WERI-Rb-1 (cell line): ENCODE measurements around the gene PIPOX.
"Not testable (repeated sequence)": the region's sequence is repeated elsewhere in the genome, so short reads cannot be mapped to it uniquely, and the experiment has no call there.

Experiments
- DNase-seq: peaks from one replicate; pipeline ENCODE4 v3.0.0-alpha.2; 2020
- H3K27ac ChIP-seq: fragments of 250-450 bp; sonication (Bioruptor Pico); 2 replicates; pipeline ENCODE4 v1.5.1; 2020; ENCODE audit warnings: mild to moderate bottlenecking, moderate library complexity
- H3K27me3 ChIP-seq: fragments of 250-450 bp; sonication (Bioruptor Pico); 2 replicates; pipeline ENCODE4 v1.5.1; 2021; ENCODE audit warnings: mild to moderate bottlenecking, low read depth, moderate library complexity; ENCODE audit not compliant: insufficient read depth, severe bottlenecking
- H3K36me3 ChIP-seq: fragments of 250-450 bp; sonication (Bioruptor Pico); 2 replicates; pipeline ENCODE4 v1.5.1; 2020; ENCODE audit warnings: mild to moderate bottlenecking, moderate library complexity
- H3K4me3 ChIP-seq: 2 replicates; pipeline ENCODE4 v1.5.1; 2011; ENCODE audit warnings: low read depth, mild to moderate bottlenecking, control low read depth, low read length
- H3K9me3 ChIP-seq: fragments of 250-450 bp; sonication (Bioruptor Pico); 2 replicates; pipeline ENCODE4 v1.5.1; 2021; ENCODE audit warnings: mild to moderate bottlenecking, moderate library complexity; ENCODE audit not compliant: severe bottlenecking
- CTCF ChIP-seq: IDR thresholded peaks from 2 replicates; pipeline ENCODE4 v1.5.1; 2011; ENCODE audit warnings: low read depth, mild to moderate bottlenecking, control low read depth, inconsistent platforms, low read length

PIPOX gene

GRCh38 chr17:29084541-29085146, 41.7 kb downstream of the PIPOX start:
- Histone ChIP-seq H3K4me3 (no peak overlapping the region), H3K27me3 (no peaks in the 10 kb centered on the region), H3K36me3 (peaks cover 40% of the 10 kb centered on the region), H3K9me3 (no peaks in the 10 kb centered on the region), H3K27ac (no peak overlapping the region)
- no peak for TF ChIP-seq CTCF
- DNase-seq: no peak

- H3K4me3 ChIP-seq: no peak overlapping the region
- DNase-seq: no peak
These were observed 42.3 kb downstream of the PIPOX start for GRCh38 chr17:29085223-29085622.

GRCh38 chr17:29086628-29087332, 43.8 kb downstream of the PIPOX start:
- no peak overlapping the region for H3K4me3 ChIP-seq
- H3K27me3 ChIP-seq: no peaks in the 10 kb centered on the region
- DNase-seq: no peak
- no peak overlapping the region for H3K27ac ChIP-seq
- H3K9me3 ChIP-seq: no peaks in the 10 kb centered on the region
- H3K36me3 ChIP-seq: peaks cover 46% of the 10 kb centered on the region
- TF ChIP-seq CTCF: no peak

More at GRCh38 chr17:29085223-29085622, 42.3 kb downstream of the PIPOX start:
- peaks cover 46% of the 10 kb centered on the region for H3K36me3 ChIP-seq
- no peak overlapping the region for H3K27ac ChIP-seq
- TF ChIP-seq CTCF: no peak
- no peaks in the 10 kb centered on the region for H3K27me3 ChIP-seq
- no peaks in the 10 kb centered on the region for H3K9me3 ChIP-seq

- H3K4me3 ChIP-seq, H3K9me3 ChIP-seq, DNase-seq, H3K27me3 ChIP-seq, H3K27ac ChIP-seq: not testable (repeated sequence)
- peaks cover 63% of the 10 kb centered on the region for H3K36me3 ChIP-seq
These were observed 45.8 kb downstream of the PIPOX start for GRCh38 chr17:29088782-29089181.

GRCh38 chr17:29089601-29090044, 46.7 kb downstream of the PIPOX start:
- Histone ChIP-seq H3K4me3 (no peak overlapping the region), H3K27me3 (no peaks in the 10 kb centered on the region), H3K27ac (no peak overlapping the region), H3K36me3 (peaks cover 71% of the 10 kb centered on the region), H3K9me3 (no peaks in the 10 kb centered on the region)
- TF ChIP-seq CTCF: no peak
- no peak for DNase-seq

- peaks cover 73% of the 10 kb centered on the region for H3K36me3 ChIP-seq
- H3K27ac ChIP-seq: no peak overlapping the region; the same call in 1 of the 2 replicates
- H3K4me3 ChIP-seq: no peak overlapping the region
- no peak for TF ChIP-seq CTCF
- H3K9me3 ChIP-seq: no peaks in the 10 kb centered on the region
- no peaks in the 10 kb centered on the region for H3K27me3 ChIP-seq
- DNase-seq: no peak
These were observed 47.2 kb downstream of the PIPOX start for GRCh38 chr17:29090108-29090507.
